DMS153 treated with DMSO at 0.1 percent for 48 hours (cell line): ENCODE measurements around the gene RDH8.
"Not testable (repeated sequence)": the region's sequence is repeated elsewhere in the genome, so short reads cannot be mapped to it uniquely, and the experiment has no call there.

Experiments used
- DNase-seq: peaks from one replicate; lab custom pipeline; 2025; ENCODE audit not compliant: unreplicated experiment; lab: John Stamatoyannopoulos, UW

Gene RDH8

GRCh38 chr19:10005632-10006334 lies 7.5 kb upstream of the RDH8 start:
- no peak for DNase-seq

GRCh38 chr19:10006335-10006708 lies 7.0 kb upstream of the RDH8 start:
- no peak for DNase-seq

GRCh38 chr19:10006752-10007323 lies 6.4 kb upstream of the RDH8 start:
- DNase-seq, result no peak

- no peak for DNase-seq
These were observed 5.7 kb upstream of the RDH8 start for GRCh38 chr19:10007371-10008183.

- DNase-seq, result no peak
These were observed 5.0 kb upstream of the RDH8 start for GRCh38 chr19:10008184-10008765.

- DNase-seq, result no peak
These were observed 3.5 kb upstream of the RDH8 start for GRCh38 chr19:10009714-10010224.

- DNase-seq, result no peak
These were observed 3.0 kb upstream of the RDH8 start, which contains the start of gene COL5A3 for GRCh38 chr19:10010247-10010691. COL5A3 (minus strand) TSS chr19:10010504; CDS start chr19:10010385, 119 bp downstream.

- no peak for DNase-seq
These were observed 2.3 kb upstream of the RDH8 start for GRCh38 chr19:10010939-10011338.

- DNase-seq, result no peak
These were observed 1.3 kb upstream of the RDH8 start for GRCh38 chr19:10011974-10012373.

- DNase-seq, result no peak
These were observed 743 bp downstream of the RDH8 start for GRCh38 chr19:10013834-10014618.

- DNase-seq, result no peak
These were observed 5.0 kb downstream of the RDH8 start for GRCh38 chr19:10018263-10018662.

GRCh38 chr19:10018786-10019185 lies 5.5 kb downstream of the RDH8 start:
- no peak for DNase-seq

- DNase-seq, result no peak
These were observed 6.0 kb downstream of the RDH8 start for GRCh38 chr19:10019246-10019645.

GRCh38 chr19:10020851-10021250 lies 7.6 kb downstream of the RDH8 start:
- DNase-seq, result no peak

- no peak for DNase-seq
These were observed 8.2 kb downstream of the RDH8 start for GRCh38 chr19:10021446-10021845.

- DNase-seq, result no peak
These were observed 8.6 kb downstream of the RDH8 start for GRCh38 chr19:10021863-10022262.

- not testable (repeated sequence) for DNase-seq
These were observed 9.8 kb downstream of the RDH8 start for GRCh38 chr19:10023096-10023495.

- no peak for DNase-seq
These were observed 13.5 kb downstream of the RDH8 start for GRCh38 chr19:10026744-10027143.

- DNase-seq, result peak; percentile 71
These were observed 14.1 kb downstream of the RDH8 start for GRCh38 chr19:10027158-10027997.

- DNase-seq, result no peak
These were observed 20.3 kb downstream of the RDH8 start for GRCh38 chr19:10033614-10034013.
